ENCODE measurements around the gene BAHCC1. TPM values are rescaled to one million over a fixed set of nuclear protein-coding genes. Genes with fewer than 3 reads are reported as not detected.
A peak's percentile ranks its signal among the peaks of the same experiment; 100 is the strongest.

BAHCC1 gene
- total RNA-seq, 1 experiment from 2014 or later: 3.1 TPM

DNA sequence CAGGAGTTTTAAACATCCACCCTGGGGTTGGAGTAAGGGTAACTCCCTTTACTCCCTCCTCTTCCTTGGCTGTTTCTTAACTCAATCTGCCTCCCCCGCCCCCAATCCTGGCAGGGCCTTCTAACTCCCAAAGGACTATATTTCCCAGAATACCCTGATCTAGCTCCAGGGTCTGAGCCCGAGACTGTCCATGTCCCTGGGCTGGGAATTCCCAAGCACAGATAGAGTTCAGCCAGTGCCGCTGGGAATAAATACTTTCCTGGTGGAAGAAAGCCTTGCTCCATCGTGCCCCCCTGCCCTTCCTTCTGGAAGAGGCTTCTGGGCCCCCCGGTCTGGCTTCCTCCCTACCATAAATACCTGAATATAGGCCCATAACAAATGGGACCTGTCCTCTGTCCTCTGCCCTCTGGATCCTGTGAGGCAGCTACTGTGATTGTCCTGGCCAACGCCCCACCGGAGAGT is 10.2 kb downstream of the BAHCC1 start:
- Histone ChIP-seq H3K27me3 (ENCODE audit: insufficient read depth, low read length) (peaks cover 14% of the 10 kb centered on the region; the same call in 1 of the 2 replicates), H4K8ac (replicated peaks; ENCODE audit: insufficient read length, low read depth, low read length) (no peak overlapping the region), H3K9ac (ENCODE audit: extremely low read depth, insufficient read length, low read length) (no peak overlapping the region), H2BK15ac (ENCODE audit: low read depth, low read length) (no peak overlapping the region), H3K79me2 (ENCODE audit: insufficient read depth, low read length) (no peaks in the 10 kb centered on the region), H3K79me1 (ENCODE audit: insufficient read depth, low read depth, low read length, poor library complexity, severe bottlenecking) (no peaks in the 10 kb centered on the region), H4K5ac (ENCODE audit: insufficient read length, low read depth, low read length) (no peak overlapping the region), H2BK120ac (ENCODE audit: low read depth, low read length, poor library complexity, severe bottlenecking) (no peak overlapping the region), H3K9me3 (ENCODE audit: control insufficient read depth, low read depth, low read length) (no peaks in the 10 kb centered on the region), H4K91ac (ENCODE audit: insufficient read length, low read depth, low read length) (no peak overlapping the region), H2BK5ac (ENCODE audit: insufficient read length, low read length) (no peak overlapping the region), H3K14ac (ENCODE audit: insufficient read depth, low read length) (no peak overlapping the region), H3K56ac (ENCODE audit: insufficient read length, low read depth, low read length) (no peak overlapping the region), H2AFZ (ENCODE audit: low read length) (no peak overlapping the region), H3K18ac (ENCODE audit: insufficient read length, low read depth, low read length) (no peak overlapping the region), H3K4me2 (ENCODE audit: insufficient read depth, insufficient read length, low read length) (no peak overlapping the region), H3K23me2 (ENCODE audit: insufficient read length, low read depth, low read length, poor library complexity, severe bottlenecking) (peaks cover 3% of the 10 kb centered on the region), H2AK5ac (ENCODE audit: insufficient read length, low read length) (no peak overlapping the region), H3K27ac (ENCODE audit: insufficient read length, low read depth, low read length) (no peak overlapping the region), H4K20me1 (ENCODE audit: control insufficient read depth, insufficient read depth, insufficient read length) (peaks cover 3% of the 10 kb centered on the region), H3K4ac (ENCODE audit: low read depth, low read length) (no peak overlapping the region), H3T11ph (ENCODE audit: low read length) (no peak overlapping the region), H3K23ac (ENCODE audit: insufficient read length, low read depth, low read length) (no peak overlapping the region), H2BK12ac (ENCODE audit: insufficient read length, low read depth, low read length) (no peak overlapping the region), H3K4me1 (ENCODE audit: insufficient read depth, low read length) (no peaks in the 10 kb centered on the region; the same call in 1 of the 2 replicates), H2BK20ac (ENCODE audit: low read depth, low read length, poor library complexity, severe bottlenecking) (no peak overlapping the region)
- no CpG with 5 or more reads among the region's 7 CpGs for WGBS (ENCODE audit: extremely low coverage, insufficient read length, low lambda C conversion rate)
- no peaks in the 10 kb centered on the region for H3K36me3 Mint-ChIP-seq (ENCODE audit: insufficient read depth in 1 of 3, low read depth in 3 of 3)
- no peak for DNase-seq
- H3K27ac Mint-ChIP-seq: peak overlapping the region in 1 of 3 experiments; percentile 72; a peak in 1 of 7 replicates
- TF ChIP-seq, protein P1, sequence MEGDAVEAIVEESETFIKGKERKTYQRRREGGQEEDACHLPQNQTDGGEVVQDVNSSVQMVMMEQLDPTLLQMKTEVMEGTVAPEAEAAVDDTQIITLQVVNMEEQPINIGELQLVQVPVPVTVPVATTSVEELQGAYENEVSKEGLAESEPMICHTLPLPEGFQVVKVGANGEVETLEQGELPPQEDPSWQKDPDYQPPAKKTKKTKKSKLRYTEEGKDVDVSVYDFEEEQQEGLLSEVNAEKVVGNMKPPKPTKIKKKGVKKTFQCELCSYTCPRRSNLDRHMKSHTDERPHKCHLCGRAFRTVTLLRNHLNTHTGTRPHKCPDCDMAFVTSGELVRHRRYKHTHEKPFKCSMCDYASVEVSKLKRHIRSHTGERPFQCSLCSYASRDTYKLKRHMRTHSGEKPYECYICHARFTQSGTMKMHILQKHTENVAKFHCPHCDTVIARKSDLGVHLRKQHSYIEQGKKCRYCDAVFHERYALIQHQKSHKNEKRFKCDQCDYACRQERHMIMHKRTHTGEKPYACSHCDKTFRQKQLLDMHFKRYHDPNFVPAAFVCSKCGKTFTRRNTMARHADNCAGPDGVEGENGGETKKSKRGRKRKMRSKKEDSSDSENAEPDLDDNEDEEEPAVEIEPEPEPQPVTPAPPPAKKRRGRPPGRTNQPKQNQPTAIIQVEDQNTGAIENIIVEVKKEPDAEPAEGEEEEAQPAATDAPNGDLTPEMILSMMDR (conservative IDR thresholded peaks at IDR 0.05): no peak
- peaks cover 28 to 57% of the 10 kb centered on the region in 2 experiments for H3K4me1 Mint-ChIP-seq
- H3K4me3 Mint-ChIP-seq: peak overlapping the region in 1 of 2 experiments; percentile 23; a peak in 1 of 5 replicates
- H3K27me3 Mint-ChIP-seq (ENCODE audit: low read depth): peaks cover 77% of the 10 kb centered on the region
- H3K9me3 Mint-ChIP-seq: no peaks in the 10 kb centered on the region; a peak in 1 of 5 replicates
